HepG2 (cell line): ENCODE data around the gene NEMP2. TPM values are rescaled to one million over a fixed set of nuclear protein-coding genes. Genes with fewer than 3 reads are reported as not detected.

Experiments
- ATAC-seq: fragments of 200-7000 bp; cut with Tn5 transposase; 3 replicates; pipeline ENCODE4 v1.9.1; 2020; ENCODE audit warnings: mild to moderate bottlenecking, moderate library complexity
- BruUV-seq: library from RNA; stranded (reverse); fragments of 400-500 nt; replicated peaks from 2 replicates; lab custom pipeline; 2021; lab: Mats Ljungman, UMichigan
- CTCF ChIA-PET: fragments of 300-600 bp; formaldehyde crosslinking; extraction: SDS; loops from one replicate; lab custom pipeline; 2021; ENCODE audit warnings: low total read pairs, inconsistent platforms, low intra/inter-chr PET ratio; lab: Yijun Ruan, JAX
- POLR2A ChIA-PET: fragments of 350-600 bp; sonication (Branson Sonifier 250); formaldehyde crosslinking; loops from one replicate; lab custom pipeline; 2020; ENCODE audit warnings: antibody characterized with exemption, inconsistent platforms; lab: Yijun Ruan, JAX
- DNase-seq: peaks from one replicate; pipeline ENCODE4 v3.0.0-alpha.2; 2015; ENCODE audit warnings: low spot score
- FAIRE-seq: peaks from 3 replicates; lab custom pipeline; 2011; peaks lifted over from hg19 to GRCh38; lab: Jason Lieb, UNC
- H2AFZ ChIP-seq: one replicate; pipeline ENCODE4 v1.6.1; 2011; ENCODE audit warnings: low read length, inconsistent platforms
- H3K27ac ChIP-seq: fragments of 300-600 bp; 3 replicates; pipeline ENCODE4 v1.8.0; 2011; ENCODE audit warnings: mixed run types, mild to moderate bottlenecking, mixed read lengths, low read length, inconsistent platforms; ENCODE audit not compliant: insufficient read depth; ENCODE audit errors: extremely low read length
- H3K27me3 ChIP-seq, 2 experiments: fragments of 200-600 bp in 1 of 2; 2 replicates in 1 of 2; 3 replicates in 1 of 2; pipeline versions ENCODE4 v1.6.0 to v1.8.0; 2011; ENCODE audit warnings: low read length in 2 of 2, mild to moderate bottlenecking in 2 of 2, moderate library complexity in 2 of 2, inconsistent platforms in 1 of 2; ENCODE audit not compliant: insufficient read depth in 2 of 2, control insufficient read depth in 1 of 2
- H3K36me3 ChIP-seq, 2 experiments: fragments of 200-600 bp in 1 of 2; replicated peaks in 1 of 2; 2 replicates in 1 of 2; 3 replicates in 1 of 2; pipeline versions ENCODE4 v1.5.1 to v1.8.0; 2011; ENCODE audit warnings: low read length in 2 of 2, inconsistent platforms in 1 of 2; ENCODE audit not compliant: insufficient read depth in 2 of 2, control insufficient read depth in 1 of 2
- H3K4me1 ChIP-seq: 2 replicates; pipeline ENCODE4 v1.5.1; 2012; ENCODE audit warnings: low read length, inconsistent platforms; ENCODE audit not compliant: insufficient read depth
- H3K4me2 ChIP-seq: 2 replicates; pipeline ENCODE4 v1.6.0; 2011; ENCODE audit warnings: low read depth, low read length, inconsistent platforms
- H3K4me3 ChIP-seq, 3 experiments: fragments of 200-600 bp in 1 of 3; sonication (generic), shearing (Covaris generic) in 1 of 3; replicated peaks in 1 of 3; 2 replicates each; pipeline ENCODE4 v1.5.1; 2011 to 2016; ENCODE audit warnings: low read length in 3 of 3, inconsistent platforms in 2 of 3, low read depth in 2 of 3, mild to moderate bottlenecking in 2 of 3, control low read depth in 1 of 3, mixed read lengths in 1 of 3; ENCODE audit not compliant: insufficient read depth in 1 of 3
- H3K79me2 ChIP-seq: one replicate; pipeline ENCODE4 v1.6.1; 2011; ENCODE audit warnings: low read length, inconsistent platforms; ENCODE audit not compliant: insufficient read depth
- H3K9ac ChIP-seq: 2 replicates; pipeline ENCODE4 v1.6.0; 2011; ENCODE audit warnings: mild to moderate bottlenecking, low read depth, low read length, inconsistent platforms; ENCODE audit not compliant: insufficient read depth
- H3K9me3 ChIP-seq: 2 replicates; pipeline ENCODE4 v1.5.1; 2012; ENCODE audit warnings: mild to moderate bottlenecking, low read length
- H4K20me1 ChIP-seq: 2 replicates; pipeline ENCODE4 v1.6.0; 2011; ENCODE audit warnings: inconsistent platforms, mild to moderate bottlenecking, low read length, moderate library complexity; ENCODE audit not compliant: insufficient read depth
- CTCF ChIP-seq: sonication (generic); formaldehyde crosslinking; IDR thresholded peaks from 2 replicates; pipeline ENCODE4 v1.5.0; 2020; ENCODE audit warnings: mild to moderate bottlenecking, missing genetic modification reagents, moderate library complexity
- DR1 ChIP-seq: sonication (generic); formaldehyde crosslinking; IDR thresholded peaks from 2 replicates; pipeline ENCODE4 v1.8.0; 2021; ENCODE audit warnings: mild to moderate bottlenecking, missing genetic modification reagents, inconsistent platforms
- SIN3A ChIP-seq: IDR thresholded peaks from 2 replicates; pipeline ENCODE4 v1.6.1; 2011; ENCODE audit warnings: low read depth, mild to moderate bottlenecking, control low read depth, low read length, borderline replicate concordance
- STAG1 ChIP-seq: sonication (generic); formaldehyde crosslinking; IDR thresholded peaks from 2 replicates; pipeline ENCODE4 v1.4.0; 2020; ENCODE audit warnings: missing genetic modification reagents
- ZNF264 ChIP-seq: sonication (generic); formaldehyde crosslinking; IDR thresholded peaks from 2 replicates; pipeline ENCODE4 v1.4.0; 2020; ENCODE audit warnings: missing genetic modification reagents
- WGBS: methylation state at CpG from one replicate; pipeline ENCODE4 v1.1.6; 2017; ENCODE audit warnings: low lambda C conversion rate; 5-methylcytosine and 5-hydroxymethylcytosine counted together
- in situ Hi-C: cut with HindIII; loops from 2 replicates; pipeline ENCODE4 v1.10.0; 2017; ENCODE audit warnings: low pct_unique_long_range_greater_than_20kb; ENCODE audit not compliant: extremely low pct_ligation_motif_present
- intact Hi-C: fragments of 100-400 bp; cut with micrococcal nuclease; formaldehyde crosslinking; loops from one replicate; pipeline ENCODE4 v1.10.0; 2022; ENCODE audit not compliant: unreplicated experiment
- polyA plus RNA-seq, 8 experiments: library from polyadenylated mRNA; depleted of rRNA in 3 of 8; stranded (reverse) in 7 of 8; unstranded in 1 of 8; fragments of >200 nt; fragmentation: Illumina TruSeq in 4 of 8; extraction: Trizol in 4 of 8; gene quantifications; 2 replicates each; pipeline versions ENCODE4 v1.2.1 to v1.2.3, GENCODE V29; 2011 to 2016; ENCODE audit warnings: low read depth in 4 of 8, missing spikeins in 1 of 8, mixed read lengths in 1 of 8; ENCODE audit not compliant: insufficient read depth in 1 of 8
- total RNA-seq, 5 experiments: library from RNA; depleted of rRNA; stranded (reverse); fragments of >200 nt; fragmentation: Illumina TruSeq; extraction: Trizol; gene quantifications; 2 replicates each; pipeline ENCODE4 v1.2.3, GENCODE V29; 2016; ENCODE audit warnings: low read depth in 1 of 5
- TF ChIP-seq, protein P1 (sequence below), 2 experiments: IDR thresholded peaks; 2 replicates each; pipeline ENCODE4 v1.6.1; 2011 to 2012; ENCODE audit warnings: low read length in 2 of 2, borderline replicate concordance in 1 of 2, low read depth in 1 of 2, mild to moderate bottlenecking in 1 of 2, moderate library complexity in 1 of 2

The NEMP2 gene
- total and polyA plus RNA-seq, 2 of the 13 experiments (the other 11 are each of a cell fraction or from before 2014, with no cell fraction given): 2.4 to 9.8 TPM

- TF ChIP-seq DR1 (CRISPR knock-in tag): no peak
Observed at GRCh38 chr2:190551928-190552327, 17.4 kb upstream of the NEMP2 start (continued).

DNA sequence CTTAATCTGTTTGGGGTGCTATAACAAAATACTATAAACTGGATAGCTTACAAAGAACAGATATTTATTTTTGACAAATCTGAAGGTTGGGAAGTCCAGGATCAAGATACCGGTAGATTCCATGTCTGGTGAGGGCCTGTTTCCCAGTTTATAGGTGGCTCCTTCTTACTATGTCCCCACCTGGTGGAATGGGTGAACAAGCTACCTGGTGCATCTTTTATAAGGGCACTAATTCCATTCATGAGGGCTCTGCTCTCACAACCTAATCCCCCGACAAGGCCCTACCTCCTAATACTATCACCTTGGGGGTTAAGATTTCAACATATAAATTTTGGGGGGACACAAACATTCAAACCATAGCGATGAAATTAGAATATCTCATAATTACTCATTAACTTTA lies 15.6 kb upstream of the NEMP2 start:
- H4K20me1 ChIP-seq: no peaks in the 10 kb centered on the region
- no peak overlapping the region for H3K9ac ChIP-seq
- WGBS: 41% methylated on average over 3 of the region's 3 CpGs
- POLR2A ChIA-PET: no interaction called here
- no peak overlapping the region for H2AFZ ChIP-seq
- peak; percentile 86 for TF ChIP-seq ZNF264
- TF ChIP-seq, protein P1, sequence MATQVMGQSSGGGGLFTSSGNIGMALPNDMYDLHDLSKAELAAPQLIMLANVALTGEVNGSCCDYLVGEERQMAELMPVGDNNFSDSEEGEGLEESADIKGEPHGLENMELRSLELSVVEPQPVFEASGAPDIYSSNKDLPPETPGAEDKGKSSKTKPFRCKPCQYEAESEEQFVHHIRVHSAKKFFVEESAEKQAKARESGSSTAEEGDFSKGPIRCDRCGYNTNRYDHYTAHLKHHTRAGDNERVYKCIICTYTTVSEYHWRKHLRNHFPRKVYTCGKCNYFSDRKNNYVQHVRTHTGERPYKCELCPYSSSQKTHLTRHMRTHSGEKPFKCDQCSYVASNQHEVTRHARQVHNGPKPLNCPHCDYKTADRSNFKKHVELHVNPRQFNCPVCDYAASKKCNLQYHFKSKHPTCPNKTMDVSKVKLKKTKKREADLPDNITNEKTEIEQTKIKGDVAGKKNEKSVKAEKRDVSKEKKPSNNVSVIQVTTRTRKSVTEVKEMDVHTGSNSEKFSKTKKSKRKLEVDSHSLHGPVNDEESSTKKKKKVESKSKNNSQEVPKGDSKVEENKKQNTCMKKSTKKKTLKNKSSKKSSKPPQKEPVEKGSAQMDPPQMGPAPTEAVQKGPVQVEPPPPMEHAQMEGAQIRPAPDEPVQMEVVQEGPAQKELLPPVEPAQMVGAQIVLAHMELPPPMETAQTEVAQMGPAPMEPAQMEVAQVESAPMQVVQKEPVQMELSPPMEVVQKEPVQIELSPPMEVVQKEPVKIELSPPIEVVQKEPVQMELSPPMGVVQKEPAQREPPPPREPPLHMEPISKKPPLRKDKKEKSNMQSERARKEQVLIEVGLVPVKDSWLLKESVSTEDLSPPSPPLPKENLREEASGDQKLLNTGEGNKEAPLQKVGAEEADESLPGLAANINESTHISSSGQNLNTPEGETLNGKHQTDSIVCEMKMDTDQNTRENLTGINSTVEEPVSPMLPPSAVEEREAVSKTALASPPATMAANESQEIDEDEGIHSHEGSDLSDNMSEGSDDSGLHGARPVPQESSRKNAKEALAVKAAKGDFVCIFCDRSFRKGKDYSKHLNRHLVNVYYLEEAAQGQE (IDR thresholded peaks at IDR 0.05; ENCODE audit: borderline replicate concordance in 1 of 2, low read depth in 1 of 2, low read length in 2 of 2): no peak
- peak; percentile 32; the same call in 1 of the 2 replicates for TF ChIP-seq STAG1
- no peak for TF ChIP-seq SIN3A
- TF ChIP-seq CTCF: peak; percentile 22; the same call in 1 of the 2 replicates
- TF ChIP-seq, all 625 proteins: peak for 3
- FAIRE-seq (no peak), ATAC-seq (peak; percentile 37; the same call in 2 of the 3 replicates), DNase-seq (no peak)
- no peak overlapping the region for H3K27ac ChIP-seq
- H3K27me3 ChIP-seq: no peaks in the 10 kb centered on the region
- no peak overlapping the region for H3K4me3 ChIP-seq
- in situ Hi-C loops (no loop called here), intact Hi-C loops (no loop called here)
- CTCF ChIA-PET: no interaction called here
- H3K4me1 ChIP-seq: peaks cover 23% of the 10 kb centered on the region
- no peaks in the 10 kb centered on the region for H3K9me3 ChIP-seq
- no peak overlapping the region for H3K4me2 ChIP-seq
- no TSS peak for BruUV-seq
- H3K36me3 ChIP-seq: no peaks in the 10 kb centered on the region
- H3K79me2 ChIP-seq: no peaks in the 10 kb centered on the region
